ENCODE data around the gene TRIM5. TPM values are rescaled to one million over a fixed set of nuclear protein-coding genes. Genes with fewer than 3 reads are reported as not detected.

TRIM5 gene
- total RNA-seq, 2 donors from 2014 or later = 16.0 to 21.4 TPM

DNA sequence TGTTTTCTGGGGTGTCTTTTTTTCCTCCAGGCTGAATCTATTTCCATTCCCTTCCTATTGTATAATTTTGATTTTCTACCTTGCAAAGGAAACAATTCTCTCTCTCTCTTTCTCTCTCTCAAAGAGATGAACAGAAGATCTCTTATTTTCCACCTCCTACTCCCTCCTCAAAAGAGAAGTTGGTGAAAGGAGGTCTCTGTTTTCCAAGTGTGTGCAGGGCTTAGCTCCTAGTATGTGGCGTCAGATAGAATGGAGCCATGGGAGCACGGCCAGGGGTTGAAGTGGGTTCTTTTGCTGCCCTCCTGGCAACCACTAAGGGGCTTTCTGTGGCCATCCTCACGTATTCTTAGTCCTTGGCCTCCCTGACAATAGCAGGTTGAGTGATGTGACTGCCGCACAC lies 59.6 kb downstream of the TRIM5 start:
- no peak overlapping the region for H3K4me3 ChIP-seq (ENCODE audit: low read length)
- no peaks in the 10 kb centered on the region for H3K27me3 ChIP-seq (ENCODE audit: control insufficient read depth, insufficient read depth, low read length, poor library complexity, severe bottlenecking)
- peaks cover 12% of the 10 kb centered on the region for H3K4me1 ChIP-seq (ENCODE audit: control insufficient read depth, insufficient read depth, low read length)
- WGBS, 2 experiments (ENCODE audit: insufficient coverage in 1 of 2, insufficient read length in 1 of 2) = 69 to 79% methylated on average over 4 of the region's 4 CpGs
- no peak for DNase-seq
- no peaks in the 10 kb centered on the region for H3K36me3 ChIP-seq (ENCODE audit: control insufficient read depth, insufficient read depth, low read length)
- TF ChIP-seq, protein P1, sequence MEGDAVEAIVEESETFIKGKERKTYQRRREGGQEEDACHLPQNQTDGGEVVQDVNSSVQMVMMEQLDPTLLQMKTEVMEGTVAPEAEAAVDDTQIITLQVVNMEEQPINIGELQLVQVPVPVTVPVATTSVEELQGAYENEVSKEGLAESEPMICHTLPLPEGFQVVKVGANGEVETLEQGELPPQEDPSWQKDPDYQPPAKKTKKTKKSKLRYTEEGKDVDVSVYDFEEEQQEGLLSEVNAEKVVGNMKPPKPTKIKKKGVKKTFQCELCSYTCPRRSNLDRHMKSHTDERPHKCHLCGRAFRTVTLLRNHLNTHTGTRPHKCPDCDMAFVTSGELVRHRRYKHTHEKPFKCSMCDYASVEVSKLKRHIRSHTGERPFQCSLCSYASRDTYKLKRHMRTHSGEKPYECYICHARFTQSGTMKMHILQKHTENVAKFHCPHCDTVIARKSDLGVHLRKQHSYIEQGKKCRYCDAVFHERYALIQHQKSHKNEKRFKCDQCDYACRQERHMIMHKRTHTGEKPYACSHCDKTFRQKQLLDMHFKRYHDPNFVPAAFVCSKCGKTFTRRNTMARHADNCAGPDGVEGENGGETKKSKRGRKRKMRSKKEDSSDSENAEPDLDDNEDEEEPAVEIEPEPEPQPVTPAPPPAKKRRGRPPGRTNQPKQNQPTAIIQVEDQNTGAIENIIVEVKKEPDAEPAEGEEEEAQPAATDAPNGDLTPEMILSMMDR (conservative IDR thresholded peaks at IDR 0.05) = no peak
- Mint-ChIP-seq H3K4me1 (peaks cover 31% of the 10 kb centered on the region), H3K4me3 (peak overlapping the region; percentile 42), H3K36me3 (ENCODE audit: low read depth) (no peaks in the 10 kb centered on the region), H3K27me3 (ENCODE audit: insufficient read depth) (no peaks in the 10 kb centered on the region), H3K9me3 (no peaks in the 10 kb centered on the region), H3K27ac (no peak overlapping the region)
- H3K27ac ChIP-seq (ENCODE audit: low read depth, low read length) = no peak overlapping the region
- no peak overlapping the region for H3K9ac ChIP-seq (ENCODE audit: extremely low read depth, low read length, poor library complexity, severe bottlenecking)
- no peaks in the 10 kb centered on the region for H3K9me3 ChIP-seq (ENCODE audit: control insufficient read depth, low read length)

DNA sequence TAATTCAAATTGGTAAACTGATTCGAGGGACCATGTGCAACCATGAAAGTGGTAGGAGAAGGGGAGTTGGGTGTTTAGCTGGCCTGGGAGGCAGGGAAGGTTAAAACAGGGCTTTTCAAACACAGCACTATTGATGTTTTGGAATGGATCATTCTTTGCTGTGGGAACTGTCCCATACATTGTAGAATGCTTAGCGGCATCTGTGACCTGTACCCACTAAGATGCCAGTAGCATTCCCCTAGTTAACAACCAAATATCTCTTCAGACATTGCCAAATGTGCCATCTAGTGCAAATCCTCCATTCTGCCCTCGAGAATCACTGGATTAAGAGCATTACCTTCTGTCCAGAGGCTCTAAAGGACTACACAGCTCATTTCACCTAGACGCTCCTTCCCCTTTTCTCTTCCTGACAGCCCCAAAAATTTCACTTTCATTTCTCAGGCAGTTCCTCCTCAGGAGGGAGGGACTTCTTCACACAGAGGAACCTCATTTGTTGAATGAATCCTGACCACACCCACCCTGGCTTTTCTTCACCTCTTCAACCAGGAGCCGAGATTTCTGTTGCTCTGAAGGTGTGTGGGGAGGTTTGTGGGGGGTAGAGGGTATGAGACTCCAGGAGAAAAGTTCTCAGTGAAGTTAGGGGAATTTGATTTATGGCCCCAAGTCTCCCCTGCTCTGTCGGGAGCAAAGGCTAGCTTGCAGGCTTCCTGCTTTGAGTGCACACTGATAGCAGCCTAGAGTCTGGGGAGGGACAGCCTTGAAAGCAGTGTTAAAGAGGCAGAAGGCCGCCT lies 60.2 kb downstream of the TRIM5 start, which contains the start of gene TRIM34:
TSS of gene TRIM34 (plus strand) at position 513 of the 791 bp plus-strand sequence. CDS start 7,331 bp downstream, outside the sequence.
- Mint-ChIP-seq H3K27me3 (ENCODE audit: insufficient read depth) (no peaks in the 10 kb centered on the region), H3K4me3 (peak within 1 kb of the TSS; percentile 42), H3K36me3 (ENCODE audit: low read depth) (no peaks in the 10 kb centered on the region), H3K4me1 (peaks cover 31% of the 10 kb centered on the region), H3K9me3 (no peaks in the 10 kb centered on the region), H3K27ac (no peak within 1 kb of the TSS)
- no peak within 1 kb of the TSS for H3K27ac ChIP-seq (ENCODE audit: low read depth, low read length)
- TF ChIP-seq, protein P1 (conservative IDR thresholded peaks at IDR 0.05) = no peak
- H3K4me1 ChIP-seq (ENCODE audit: control insufficient read depth, insufficient read depth, low read length) = peaks cover 13% of the 10 kb centered on the region
- no peak within 1 kb of the TSS for H3K9ac ChIP-seq (ENCODE audit: extremely low read depth, low read length, poor library complexity, severe bottlenecking)
- H3K36me3 ChIP-seq (ENCODE audit: control insufficient read depth, insufficient read depth, low read length) = no peaks in the 10 kb centered on the region
- DNase-seq = peak; percentile 80
- H3K4me3 ChIP-seq (ENCODE audit: low read length) = no peak within 1 kb of the TSS
- whole genome bisulfite sequencing, 2 experiments (ENCODE audit: insufficient coverage in 1 of 2, insufficient read length in 1 of 2) = 70 to 96% methylated on average over 4 to 7 of the region's 7 CpGs
- H3K9me3 ChIP-seq (ENCODE audit: control insufficient read depth, low read length) = no peaks in the 10 kb centered on the region
- H3K27me3 ChIP-seq (ENCODE audit: control insufficient read depth, insufficient read depth, low read length, poor library complexity, severe bottlenecking) = no peaks in the 10 kb centered on the region

DNA sequence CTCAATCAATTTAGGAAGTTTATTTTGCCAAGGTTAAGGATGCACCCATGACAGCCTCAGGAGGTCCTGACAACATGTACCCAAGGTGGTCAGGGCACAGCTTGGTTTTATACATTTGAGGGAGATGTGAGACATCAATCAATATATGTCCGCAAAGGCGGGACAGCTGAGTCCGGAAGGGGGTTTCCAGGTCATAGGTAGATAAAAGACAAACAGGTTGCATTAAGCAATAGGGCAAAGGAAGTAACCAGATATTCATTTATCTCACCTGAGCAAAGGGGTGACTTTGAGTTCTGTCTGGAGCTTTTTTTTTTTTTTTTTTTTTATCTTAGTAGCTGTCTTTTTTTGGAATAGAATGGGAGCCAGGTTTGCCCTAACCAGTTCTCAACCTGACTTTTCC lies 62.1 kb downstream of the TRIM5 start:
- Histone ChIP-seq H3K9me3 (ENCODE audit: control insufficient read depth, low read length) (no peaks in the 10 kb centered on the region), H3K4me1 (ENCODE audit: control insufficient read depth, insufficient read depth, low read length) (peaks cover 13% of the 10 kb centered on the region), H3K9ac (ENCODE audit: extremely low read depth, low read length, poor library complexity, severe bottlenecking) (no peak overlapping the region), H3K27ac (ENCODE audit: low read depth, low read length) (no peak overlapping the region), H3K27me3 (ENCODE audit: control insufficient read depth, insufficient read depth, low read length, poor library complexity, severe bottlenecking) (no peaks in the 10 kb centered on the region), H3K4me3 (ENCODE audit: low read length) (no peak overlapping the region), H3K36me3 (ENCODE audit: control insufficient read depth, insufficient read depth, low read length) (no peaks in the 10 kb centered on the region)
- whole genome bisulfite sequencing, 2 experiments (ENCODE audit: insufficient coverage in 1 of 2, insufficient read length in 1 of 2) = 98 to 100% methylated on average over 3 of the region's 3 CpGs
- no peak for DNase-seq
- no peaks in the 10 kb centered on the region for H3K36me3 Mint-ChIP-seq (ENCODE audit: low read depth)
- peaks cover 31% of the 10 kb centered on the region for H3K4me1 Mint-ChIP-seq
- no peak overlapping the region for H3K4me3 Mint-ChIP-seq
- no peaks in the 10 kb centered on the region for H3K27me3 Mint-ChIP-seq (ENCODE audit: insufficient read depth)
- no peaks in the 10 kb centered on the region for H3K9me3 Mint-ChIP-seq
- no peak overlapping the region for H3K27ac Mint-ChIP-seq
- TF ChIP-seq, protein P1 (conservative IDR thresholded peaks at IDR 0.05) = no peak
